ENCODE measurements around the gene DIS3L. TPM values are rescaled to one million over a fixed set of nuclear protein-coding genes. Genes with fewer than 3 reads are reported as not detected.

Gene DIS3L
- total RNA-seq, 1 experiment from 2014 or later = 32.9 TPM

DNA sequence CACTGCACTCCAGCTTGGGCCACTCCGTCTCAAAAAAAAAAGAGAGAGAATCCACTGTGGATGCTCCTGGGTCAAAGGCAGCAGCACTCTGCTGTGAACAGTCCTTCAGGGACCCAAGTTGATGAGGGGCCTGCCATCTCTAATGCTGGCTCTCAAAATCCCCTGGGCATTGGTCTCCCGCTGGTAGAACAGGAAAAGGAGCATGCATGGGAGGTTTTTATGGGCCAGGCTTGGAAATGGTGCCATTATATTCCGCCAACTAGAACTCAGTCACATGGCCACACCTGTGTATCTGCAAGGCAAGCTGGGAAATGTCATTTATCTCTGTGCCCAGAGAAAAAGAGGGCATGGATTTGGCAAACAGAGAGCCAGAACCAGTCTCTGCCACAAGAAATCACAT lies 3.4 kb upstream of the DIS3L start:
- Mint-ChIP-seq H3K27ac (no peak overlapping the region), H3K4me1 (peaks cover 19% of the 10 kb centered on the region), H3K9me3 (no peaks in the 10 kb centered on the region), H3K4me3 (no peak overlapping the region), H3K36me3 (no peaks in the 10 kb centered on the region), H3K27me3 (ENCODE audit: low read depth) (no peaks in the 10 kb centered on the region)
- ATAC-seq (no peak), DNase-seq (ENCODE audit: low spot score) (no peak)
- ChIA-PET POLR2A (no interaction called here), CTCF (no interaction called here)
- no peak for TF ChIP-seq ZNF423 (CRISPR knock-in tag; IDR thresholded peaks at IDR 0.05)
- TF ChIP-seq NR3C1 (CRISPR knock-in tag; conservative IDR thresholded peaks at IDR 0.05; ENCODE audit: low read depth) = no peak
- TF ChIP-seq, protein P1, sequence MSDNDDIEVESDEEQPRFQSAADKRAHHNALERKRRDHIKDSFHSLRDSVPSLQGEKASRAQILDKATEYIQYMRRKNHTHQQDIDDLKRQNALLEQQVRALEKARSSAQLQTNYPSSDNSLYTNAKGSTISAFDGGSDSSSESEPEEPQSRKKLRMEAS (CRISPR knock-in tag; IDR thresholded peaks at IDR 0.05) = no peak
- no peak for TF ChIP-seq RELA (CRISPR knock-in tag; IDR thresholded peaks at IDR 0.05; ENCODE audit: borderline replicate concordance)
- TF ChIP-seq, protein P2, sequence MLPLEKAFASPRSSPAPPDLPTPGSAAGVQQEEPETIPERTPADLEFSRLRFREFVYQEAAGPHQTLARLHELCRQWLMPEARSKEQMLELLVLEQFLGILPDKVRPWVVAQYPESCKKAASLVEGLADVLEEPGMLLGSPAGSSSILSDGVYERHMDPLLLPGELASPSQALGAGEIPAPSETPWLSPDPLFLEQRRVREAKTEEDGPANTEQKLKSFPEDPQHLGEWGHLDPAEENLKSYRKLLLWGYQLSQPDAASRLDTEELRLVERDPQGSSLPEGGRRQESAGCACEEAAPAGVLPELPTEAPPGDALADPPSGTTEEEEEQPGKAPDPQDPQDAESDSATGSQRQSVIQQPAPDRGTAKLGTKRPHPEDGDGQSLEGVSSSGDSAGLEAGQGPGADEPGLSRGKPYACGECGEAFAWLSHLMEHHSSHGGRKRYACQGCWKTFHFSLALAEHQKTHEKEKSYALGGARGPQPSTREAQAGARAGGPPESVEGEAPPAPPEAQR (CRISPR knock-in tag; IDR thresholded peaks at IDR 0.05) = no peak
- TF ChIP-seq PRRX2 (CRISPR knock-in tag; IDR thresholded peaks at IDR 0.05) = no peak
- TF ChIP-seq, protein P3, sequence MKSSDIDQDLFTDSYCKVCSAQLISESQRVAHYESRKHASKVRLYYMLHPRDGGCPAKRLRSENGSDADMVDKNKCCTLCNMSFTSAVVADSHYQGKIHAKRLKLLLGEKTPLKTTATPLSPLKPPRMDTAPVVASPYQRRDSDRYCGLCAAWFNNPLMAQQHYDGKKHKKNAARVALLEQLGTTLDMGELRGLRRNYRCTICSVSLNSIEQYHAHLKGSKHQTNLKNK (CRISPR knock-in tag; IDR thresholded peaks at IDR 0.05) = no peak
- TF ChIP-seq ESRRA (CRISPR knock-in tag; IDR thresholded peaks at IDR 0.05; ENCODE audit: borderline replicate concordance) = no peak
- TF ChIP-seq, protein P4, sequence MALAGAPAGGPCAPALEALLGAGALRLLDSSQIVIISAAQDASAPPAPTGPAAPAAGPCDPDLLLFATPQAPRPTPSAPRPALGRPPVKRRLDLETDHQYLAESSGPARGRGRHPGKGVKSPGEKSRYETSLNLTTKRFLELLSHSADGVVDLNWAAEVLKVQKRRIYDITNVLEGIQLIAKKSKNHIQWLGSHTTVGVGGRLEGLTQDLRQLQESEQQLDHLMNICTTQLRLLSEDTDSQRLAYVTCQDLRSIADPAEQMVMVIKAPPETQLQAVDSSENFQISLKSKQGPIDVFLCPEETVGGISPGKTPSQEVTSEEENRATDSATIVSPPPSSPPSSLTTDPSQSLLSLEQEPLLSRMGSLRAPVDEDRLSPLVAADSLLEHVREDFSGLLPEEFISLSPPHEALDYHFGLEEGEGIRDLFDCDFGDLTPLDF (CRISPR knock-in tag; IDR thresholded peaks at IDR 0.05) = no peak
- TF ChIP-seq JAZF1 (CRISPR knock-in tag; IDR thresholded peaks at IDR 0.05) = no peak
- no peak for TF ChIP-seq NFE2L1 (CRISPR knock-in tag; IDR thresholded peaks at IDR 0.05)
- no peak for TF ChIP-seq CREM (CRISPR knock-in tag; IDR thresholded peaks at IDR 0.05)
- TF ChIP-seq ZNF396 (CRISPR knock-in tag; IDR thresholded peaks at IDR 0.05; ENCODE audit: borderline replicate concordance) = no peak
- no peak for TF ChIP-seq ELF4 (CRISPR knock-in tag; IDR thresholded peaks at IDR 0.05; ENCODE audit: low read depth)
- no peak for TF ChIP-seq ZNF671 (CRISPR knock-in tag; IDR thresholded peaks at IDR 0.05)
- TF ChIP-seq, protein P5, sequence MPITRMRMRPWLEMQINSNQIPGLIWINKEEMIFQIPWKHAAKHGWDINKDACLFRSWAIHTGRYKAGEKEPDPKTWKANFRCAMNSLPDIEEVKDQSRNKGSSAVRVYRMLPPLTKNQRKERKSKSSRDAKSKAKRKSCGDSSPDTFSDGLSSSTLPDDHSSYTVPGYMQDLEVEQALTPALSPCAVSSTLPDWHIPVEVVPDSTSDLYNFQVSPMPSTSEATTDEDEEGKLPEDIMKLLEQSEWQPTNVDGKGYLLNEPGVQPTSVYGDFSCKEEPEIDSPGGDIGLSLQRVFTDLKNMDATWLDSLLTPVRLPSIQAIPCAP (CRISPR knock-in tag; IDR thresholded peaks at IDR 0.05) = no peak

DNA sequence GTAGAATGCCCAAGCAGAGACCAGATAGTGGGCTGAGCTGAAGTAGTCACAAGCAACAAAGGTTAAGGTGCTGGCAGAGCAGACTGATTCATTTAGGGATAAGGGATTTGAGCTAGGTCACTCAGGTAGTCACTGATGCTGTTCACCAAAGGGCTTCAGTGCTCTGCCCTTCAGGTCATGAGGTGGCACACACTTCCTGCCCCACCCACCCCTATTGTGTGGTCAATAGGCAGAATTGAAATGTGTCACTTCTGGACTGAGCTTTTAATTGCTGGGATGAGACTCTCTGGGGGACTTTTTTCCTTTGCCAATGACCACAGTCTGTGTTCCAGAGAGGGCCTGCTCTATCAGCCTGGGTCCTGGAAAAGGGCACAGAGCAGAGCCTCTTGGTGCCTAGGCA lies 2.9 kb upstream of the DIS3L start:
- no peak overlapping the region for H3K4me3 Mint-ChIP-seq
- no peak overlapping the region for H3K27ac Mint-ChIP-seq
- DNase-seq (ENCODE audit: low spot score) (no peak), ATAC-seq (no peak)
- H3K36me3 Mint-ChIP-seq = no peaks in the 10 kb centered on the region
- H3K27me3 Mint-ChIP-seq (ENCODE audit: low read depth) = no peaks in the 10 kb centered on the region
- peaks cover 24% of the 10 kb centered on the region for H3K4me1 Mint-ChIP-seq
- CTCF ChIA-PET = no interaction called here
- no peaks in the 10 kb centered on the region for H3K9me3 Mint-ChIP-seq
- POLR2A ChIA-PET = no interaction called here
- TF ChIP-seq NR1H2 (CRISPR knock-in tag; IDR thresholded peaks at IDR 0.05) = no peak
- TF ChIP-seq, protein P6, sequence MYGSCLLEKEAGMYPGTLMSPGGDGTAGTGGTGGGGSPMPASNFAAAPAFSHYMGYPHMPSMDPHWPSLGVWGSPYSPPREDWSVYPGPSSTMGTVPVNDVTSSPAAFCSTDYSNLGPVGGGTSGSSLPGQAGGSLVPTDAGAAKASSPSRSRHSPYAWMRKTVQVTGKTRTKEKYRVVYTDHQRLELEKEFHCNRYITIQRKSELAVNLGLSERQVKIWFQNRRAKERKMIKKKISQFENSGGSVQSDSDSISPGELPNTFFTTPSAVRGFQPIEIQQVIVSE (CRISPR knock-in tag; IDR thresholded peaks at IDR 0.05; ENCODE audit: borderline replicate concordance) = no peak
- no peak for TF ChIP-seq JUN (CRISPR knock-in tag; IDR thresholded peaks at IDR 0.05)
- TF ChIP-seq ZNF219 (CRISPR knock-in tag; IDR thresholded peaks at IDR 0.05; ENCODE audit: borderline replicate concordance) = no peak
- TF ChIP-seq NFATC4 (CRISPR knock-in tag; IDR thresholded peaks at IDR 0.05) = no peak
- TF ChIP-seq, protein P7, sequence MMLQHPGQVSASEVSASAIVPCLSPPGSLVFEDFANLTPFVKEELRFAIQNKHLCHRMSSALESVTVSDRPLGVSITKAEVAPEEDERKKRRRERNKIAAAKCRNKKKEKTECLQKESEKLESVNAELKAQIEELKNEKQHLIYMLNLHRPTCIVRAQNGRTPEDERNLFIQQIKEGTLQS (CRISPR knock-in tag; conservative IDR thresholded peaks at IDR 0.05) = no peak
- TF ChIP-seq, protein P8, sequence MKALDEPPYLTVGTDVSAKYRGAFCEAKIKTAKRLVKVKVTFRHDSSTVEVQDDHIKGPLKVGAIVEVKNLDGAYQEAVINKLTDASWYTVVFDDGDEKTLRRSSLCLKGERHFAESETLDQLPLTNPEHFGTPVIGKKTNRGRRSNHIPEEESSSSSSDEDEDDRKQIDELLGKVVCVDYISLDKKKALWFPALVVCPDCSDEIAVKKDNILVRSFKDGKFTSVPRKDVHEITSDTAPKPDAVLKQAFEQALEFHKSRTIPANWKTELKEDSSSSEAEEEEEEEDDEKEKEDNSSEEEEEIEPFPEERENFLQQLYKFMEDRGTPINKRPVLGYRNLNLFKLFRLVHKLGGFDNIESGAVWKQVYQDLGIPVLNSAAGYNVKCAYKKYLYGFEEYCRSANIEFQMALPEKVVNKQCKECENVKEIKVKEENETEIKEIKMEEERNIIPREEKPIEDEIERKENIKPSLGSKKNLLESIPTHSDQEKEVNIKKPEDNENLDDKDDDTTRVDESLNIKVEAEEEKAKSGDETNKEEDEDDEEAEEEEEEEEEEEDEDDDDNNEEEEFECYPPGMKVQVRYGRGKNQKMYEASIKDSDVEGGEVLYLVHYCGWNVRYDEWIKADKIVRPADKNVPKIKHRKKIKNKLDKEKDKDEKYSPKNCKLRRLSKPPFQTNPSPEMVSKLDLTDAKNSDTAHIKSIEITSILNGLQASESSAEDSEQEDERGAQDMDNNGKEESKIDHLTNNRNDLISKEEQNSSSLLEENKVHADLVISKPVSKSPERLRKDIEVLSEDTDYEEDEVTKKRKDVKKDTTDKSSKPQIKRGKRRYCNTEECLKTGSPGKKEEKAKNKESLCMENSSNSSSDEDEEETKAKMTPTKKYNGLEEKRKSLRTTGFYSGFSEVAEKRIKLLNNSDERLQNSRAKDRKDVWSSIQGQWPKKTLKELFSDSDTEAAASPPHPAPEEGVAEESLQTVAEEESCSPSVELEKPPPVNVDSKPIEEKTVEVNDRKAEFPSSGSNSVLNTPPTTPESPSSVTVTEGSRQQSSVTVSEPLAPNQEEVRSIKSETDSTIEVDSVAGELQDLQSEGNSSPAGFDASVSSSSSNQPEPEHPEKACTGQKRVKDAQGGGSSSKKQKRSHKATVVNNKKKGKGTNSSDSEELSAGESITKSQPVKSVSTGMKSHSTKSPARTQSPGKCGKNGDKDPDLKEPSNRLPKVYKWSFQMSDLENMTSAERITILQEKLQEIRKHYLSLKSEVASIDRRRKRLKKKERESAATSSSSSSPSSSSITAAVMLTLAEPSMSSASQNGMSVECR (CRISPR knock-in tag; IDR thresholded peaks at IDR 0.05; ENCODE audit: borderline replicate concordance) = no peak
- no peak for TF ChIP-seq TCF7 (CRISPR knock-in tag; IDR thresholded peaks at IDR 0.05; ENCODE audit: low read depth)
- TF ChIP-seq, protein P9, sequence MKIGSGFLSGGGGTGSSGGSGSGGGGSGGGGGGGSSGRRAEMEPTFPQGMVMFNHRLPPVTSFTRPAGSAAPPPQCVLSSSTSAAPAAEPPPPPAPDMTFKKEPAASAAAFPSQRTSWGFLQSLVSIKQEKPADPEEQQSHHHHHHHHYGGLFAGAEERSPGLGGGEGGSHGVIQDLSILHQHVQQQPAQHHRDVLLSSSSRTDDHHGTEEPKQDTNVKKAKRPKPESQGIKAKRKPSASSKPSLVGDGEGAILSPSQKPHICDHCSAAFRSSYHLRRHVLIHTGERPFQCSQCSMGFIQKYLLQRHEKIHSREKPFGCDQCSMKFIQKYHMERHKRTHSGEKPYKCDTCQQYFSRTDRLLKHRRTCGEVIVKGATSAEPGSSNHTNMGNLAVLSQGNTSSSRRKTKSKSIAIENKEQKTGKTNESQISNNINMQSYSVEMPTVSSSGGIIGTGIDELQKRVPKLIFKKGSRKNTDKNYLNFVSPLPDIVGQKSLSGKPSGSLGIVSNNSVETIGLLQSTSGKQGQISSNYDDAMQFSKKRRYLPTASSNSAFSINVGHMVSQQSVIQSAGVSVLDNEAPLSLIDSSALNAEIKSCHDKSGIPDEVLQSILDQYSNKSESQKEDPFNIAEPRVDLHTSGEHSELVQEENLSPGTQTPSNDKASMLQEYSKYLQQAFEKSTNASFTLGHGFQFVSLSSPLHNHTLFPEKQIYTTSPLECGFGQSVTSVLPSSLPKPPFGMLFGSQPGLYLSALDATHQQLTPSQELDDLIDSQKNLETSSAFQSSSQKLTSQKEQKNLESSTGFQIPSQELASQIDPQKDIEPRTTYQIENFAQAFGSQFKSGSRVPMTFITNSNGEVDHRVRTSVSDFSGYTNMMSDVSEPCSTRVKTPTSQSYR (CRISPR knock-in tag; IDR thresholded peaks at IDR 0.05) = no peak
